Measurements from ENCODE around the gene NUP62CL.
"Not testable (repeated sequence)": the region's sequence is repeated elsewhere in the genome, so short reads cannot be mapped to it uniquely, and the experiment has no call there.

DNA sequence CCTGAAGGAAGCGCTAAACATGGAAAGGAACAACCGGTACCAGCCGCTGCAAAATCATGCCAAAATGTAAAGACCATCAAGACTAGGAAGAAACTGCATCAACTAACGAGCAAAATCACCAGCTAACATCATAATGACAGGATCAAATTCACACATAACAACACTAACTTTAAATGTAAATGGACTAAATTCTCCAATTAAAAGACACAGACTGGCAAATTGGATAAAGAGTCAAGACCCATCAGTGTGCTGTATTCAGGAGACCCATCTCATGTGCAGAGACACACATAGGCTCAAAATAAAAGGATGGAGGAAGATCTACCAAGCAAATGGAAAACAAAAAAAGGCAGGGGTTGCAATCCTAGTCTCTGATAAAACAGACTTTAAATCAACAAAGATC is 48.6 kb downstream of the NUP62CL start:
- TF ChIP-seq CTCF, POLR2A (IDR thresholded peaks at IDR 0.05): not testable (repeated sequence)

All from uterus (tissue), 2 donors.